Activated CD8-positive, alpha-beta memory T cell treated with anti-CD3 and anti-CD28 coated beads for 1 hour (primary cell): Measurements from ENCODE around the gene BET1L.
A peak's percentile ranks its signal among the peaks of the same experiment; 100 is the strongest.
"Not testable (repeated sequence)": the region's sequence is repeated elsewhere in the genome, so short reads cannot be mapped to it uniquely, and the experiment has no call there.

ENCODE experiments used
- DNase-seq, 2 donors: peaks; one replicate each; pipeline ENCODE4 v3.0.0-alpha.2; 2020; ENCODE audit warnings: low read depth in 1 of 2; ENCODE audit errors: extremely low read depth in 1 of 2

Gene BET1L

GRCh38 chr11:207208-207862, at the start of gene BET1L, which contains the start of gene RIC8A:
BET1L (minus strand) TSS chr11:207399; CDS start chr11:207321, 78 bp downstream.
RIC8A (plus strand) TSS chr11:207708; CDS start chr11:208855, 1,147 bp downstream.
- peak; percentile 94 to 95 for DNase-seq

GRCh38 chr11:255816-256215, 48.6 kb upstream of the BET1L start:
- no peak for DNase-seq

GRCh38 chr11:255176-255575, 48.0 kb upstream of the BET1L start:
- DNase-seq, result no peak

GRCh38 chr11:253886-254270, 46.7 kb upstream of the BET1L start:
- DNase-seq, result no peak

- DNase-seq, result no peak
Measured at GRCh38 chr11:253160-253885, 46.1 kb upstream of the BET1L start.

- DNase-seq, result no peak
Measured at GRCh38 chr11:252666-253065, 45.5 kb upstream of the BET1L start.

GRCh38 chr11:251550-251949, 44.4 kb upstream of the BET1L start:
- DNase-seq, result no peak

GRCh38 chr11:250740-251299, 43.6 kb upstream of the BET1L start:
- DNase-seq, result peak; percentile 65 to 66

GRCh38 chr11:250274-250673, 43.1 kb upstream of the BET1L start:
- no peak for DNase-seq

GRCh38 chr11:249062-249461, 41.9 kb upstream of the BET1L start:
- DNase-seq, result no peak

GRCh38 chr11:244376-244775, 37.2 kb upstream of the BET1L start:
- no peak for DNase-seq

GRCh38 chr11:241634-242033, 34.4 kb upstream of the BET1L start:
- DNase-seq, result no peak

GRCh38 chr11:240315-240714, 33.1 kb upstream of the BET1L start:
- no peak for DNase-seq

- DNase-seq, result not testable (repeated sequence)
Measured at GRCh38 chr11:238346-238745, 31.1 kb upstream of the BET1L start.

GRCh38 chr11:236774-237767, 29.9 kb upstream of the BET1L start, which contains the start of gene PSMD13:
PSMD13 (plus strand) TSS chr11:236976; CDS start chr11:237050, 74 bp downstream.
- peak; percentile 55 to 81 for DNase-seq

GRCh38 chr11:235997-236773, 29.0 kb upstream of the BET1L start, which contains the start of gene SIRT3:
SIRT3 (minus strand) TSS chr11:236342; CDS start chr11:236328, 14 bp downstream.
- DNase-seq, result peak; percentile 62 to 79

- DNase-seq, result peak in 1 of 2 donors; percentile 37
Measured at GRCh38 chr11:235609-235996, 28.4 kb upstream of the BET1L start.

GRCh38 chr11:235180-235579, 28.0 kb upstream of the BET1L start:
- DNase-seq, result no peak

- no peak for DNase-seq
Measured at GRCh38 chr11:232783-233565, 25.8 kb upstream of the BET1L start.
